Inferior parietal cortex (tissue), 1 donor: Measurements from ENCODE around the gene ADAM12.

Source experiments
- DNase-seq: peaks from one replicate; pipeline ENCODE4 v3.0.0-alpha.2; 2016; ENCODE audit errors: extremely low spot score

The ADAM12 gene

DNA sequence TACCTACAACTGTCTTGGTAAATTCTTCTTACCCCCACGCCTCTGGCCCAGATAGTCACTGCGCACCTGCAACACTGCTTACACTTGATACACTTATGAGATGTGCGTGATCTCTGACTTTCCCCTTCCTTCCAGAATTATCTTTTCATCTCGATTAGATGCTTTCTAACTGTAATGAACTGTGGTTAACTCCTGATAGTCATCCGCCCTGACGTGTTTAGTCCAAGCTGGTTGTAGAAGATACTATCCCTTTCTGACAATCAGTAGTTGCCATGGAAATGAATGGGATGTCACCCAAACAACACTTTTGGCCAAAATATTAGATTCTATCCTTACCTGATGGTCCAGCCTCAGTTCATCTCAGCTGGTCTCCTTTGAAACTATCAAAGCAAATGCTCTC is 241.5 kb downstream of the ADAM12 start:
- DNase-seq = no peak

DNA sequence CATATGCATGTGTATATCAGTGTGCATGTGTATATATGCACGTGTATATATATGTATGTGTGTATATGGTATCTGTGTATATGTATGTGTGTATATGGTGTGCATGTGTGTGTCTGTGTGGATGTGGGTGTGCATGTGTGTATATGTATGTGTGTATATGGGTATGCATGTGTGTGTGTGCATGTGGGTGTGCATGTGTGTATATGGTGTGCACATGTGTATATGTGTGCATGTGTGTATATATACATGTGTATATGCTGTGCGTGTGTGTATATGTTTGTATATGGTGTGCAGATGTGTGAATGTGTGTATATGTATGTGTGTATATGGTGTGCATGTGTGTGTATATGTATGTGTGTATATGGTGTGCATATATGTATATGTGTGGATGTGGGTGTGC is 245.2 kb downstream of the ADAM12 start:
- DNase-seq = no peak

- DNase-seq = no peak
Measured at GRCh38 chr10:126140746-126141273, 247.5 kb downstream of the ADAM12 start.

DNA sequence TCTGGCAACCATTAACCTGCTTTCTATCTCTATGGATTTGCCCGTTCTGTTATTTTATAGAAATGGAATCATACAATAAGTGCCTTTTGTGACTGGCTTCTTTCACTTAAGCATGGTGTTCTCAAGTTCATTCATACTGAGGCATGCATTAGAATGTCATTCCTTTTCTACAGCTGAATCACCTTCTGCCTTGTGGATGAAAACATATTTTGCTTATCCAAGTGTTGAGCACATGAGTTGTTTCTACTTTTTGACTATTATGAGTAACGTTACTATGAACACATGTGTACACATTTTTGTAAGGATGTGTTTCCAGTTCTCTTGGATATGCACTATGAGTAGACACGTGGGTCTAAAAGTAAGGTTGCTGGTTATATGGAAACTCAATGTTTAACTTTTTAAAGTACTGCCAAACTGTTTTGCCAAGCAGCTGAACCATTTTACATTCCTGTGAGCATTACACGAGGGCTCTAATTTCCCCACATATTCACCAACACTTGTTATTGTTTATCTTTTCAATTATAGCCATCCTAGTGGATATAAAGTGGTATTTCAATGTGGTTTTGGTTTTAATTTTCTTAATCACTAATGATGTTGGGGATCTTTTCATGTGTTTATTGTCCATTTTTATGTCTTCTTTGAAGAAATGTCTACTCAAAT is 250.6 kb downstream of the ADAM12 start:
- DNase-seq = no peak

DNA sequence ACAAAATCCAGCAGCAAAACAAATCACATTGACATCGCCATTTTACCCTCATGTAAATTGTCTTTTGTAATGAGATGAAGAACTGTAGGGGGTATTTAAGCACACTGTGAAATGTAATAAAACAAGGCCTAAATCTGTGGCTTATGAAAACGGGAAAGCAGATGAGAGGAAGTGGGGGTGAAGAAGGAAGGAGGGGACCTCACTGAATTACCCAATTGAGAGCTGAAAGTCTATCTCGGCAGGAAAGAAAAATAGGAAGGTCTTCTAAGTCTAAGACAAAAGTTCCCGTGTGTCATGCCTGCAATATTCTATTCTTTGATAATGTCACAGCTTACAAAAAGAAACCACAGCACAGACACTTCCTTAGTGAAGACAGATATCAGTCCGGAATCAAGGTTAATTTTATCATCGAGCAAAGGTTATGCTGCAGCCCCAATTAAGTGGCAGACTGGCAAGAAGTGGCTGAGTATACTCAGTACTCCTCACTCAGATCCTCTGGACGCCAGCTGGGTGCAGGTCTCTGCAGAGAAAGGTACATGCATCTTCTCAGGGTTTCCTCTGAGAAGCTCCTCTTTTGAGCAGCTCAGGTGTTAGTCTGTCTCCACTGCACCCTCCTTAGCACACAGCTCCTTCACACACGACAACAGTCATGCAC is 252.2 kb downstream of the ADAM12 start:
- no peak for DNase-seq

DNA sequence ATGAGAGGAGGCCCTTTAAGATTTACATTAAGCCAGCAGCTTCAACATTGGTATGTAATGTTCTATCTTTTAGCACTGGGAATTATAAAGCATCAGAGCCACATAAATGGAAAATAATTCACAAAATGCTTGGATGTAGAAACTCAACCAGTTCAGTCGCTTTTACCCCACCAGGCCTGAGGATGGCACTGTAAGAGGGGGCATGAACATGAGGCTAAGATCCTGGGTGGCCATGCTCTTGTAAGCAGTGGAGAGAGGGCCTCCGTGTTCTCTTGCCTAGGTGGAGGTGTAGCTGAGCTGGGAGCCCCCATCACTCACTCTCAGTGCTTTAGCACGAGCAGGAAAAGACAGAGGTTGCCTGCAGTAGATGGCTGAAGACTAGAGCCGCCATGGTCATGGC is 253.1 kb downstream of the ADAM12 start:
- DNase-seq = no peak

DNA sequence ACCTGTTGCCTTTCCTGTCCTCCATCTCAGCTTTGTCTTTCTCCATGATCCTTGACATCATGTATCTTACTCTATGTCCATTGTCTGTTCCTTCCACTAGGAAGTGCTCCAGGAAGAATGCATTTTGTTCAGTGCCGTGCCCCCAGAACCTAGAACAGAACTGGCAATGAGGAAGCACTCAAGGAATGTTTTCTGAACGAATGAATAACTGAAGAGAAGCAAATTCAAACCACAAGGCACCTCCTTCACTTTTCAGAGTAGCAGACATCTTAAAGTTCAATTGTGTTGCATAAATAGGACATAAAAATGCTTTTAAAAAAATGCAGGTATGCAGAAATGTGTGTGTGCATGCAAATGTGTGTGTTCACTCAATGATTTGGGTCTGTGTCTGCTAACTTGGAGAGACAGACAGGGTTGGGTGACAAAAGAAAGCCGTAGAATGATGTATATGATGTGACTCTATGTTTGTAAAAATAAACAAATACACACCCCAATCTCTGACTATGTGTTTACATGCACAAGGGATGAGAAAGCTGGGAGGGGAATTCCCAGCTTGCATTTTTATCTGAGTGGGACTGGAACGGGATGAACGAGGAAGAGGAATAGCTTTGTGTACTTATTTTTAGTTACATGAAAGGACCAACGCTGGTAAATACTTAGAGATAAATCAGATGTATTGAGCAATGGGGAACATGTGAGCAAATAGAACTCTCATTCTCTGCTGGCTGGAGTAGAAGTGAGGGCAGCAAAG is 254.2 kb downstream of the ADAM12 start:
- DNase-seq = no peak

- DNase-seq = no peak
Measured at GRCh38 chr10:126133082-126133620, 255.1 kb downstream of the ADAM12 start.

DNA sequence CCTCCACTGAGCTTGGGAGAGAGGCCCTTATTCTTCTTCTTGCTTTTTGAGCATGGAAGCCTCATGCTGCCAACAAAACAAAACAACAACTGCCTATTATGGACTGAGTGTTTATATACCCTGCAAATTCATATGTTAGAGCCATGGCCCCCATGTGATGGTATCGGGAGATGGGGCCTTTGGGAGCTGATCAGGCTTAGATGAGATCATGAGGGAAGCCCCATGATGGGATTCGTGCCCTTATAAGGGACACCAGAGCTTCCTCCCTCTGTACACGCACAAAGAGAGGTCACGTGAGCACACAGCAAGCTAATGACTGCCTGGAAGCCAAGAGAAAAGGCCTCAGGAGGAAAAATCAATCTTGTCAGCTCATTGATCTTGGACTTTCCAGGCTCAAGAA is 256.9 kb downstream of the ADAM12 start:
- DNase-seq = no peak

DNA sequence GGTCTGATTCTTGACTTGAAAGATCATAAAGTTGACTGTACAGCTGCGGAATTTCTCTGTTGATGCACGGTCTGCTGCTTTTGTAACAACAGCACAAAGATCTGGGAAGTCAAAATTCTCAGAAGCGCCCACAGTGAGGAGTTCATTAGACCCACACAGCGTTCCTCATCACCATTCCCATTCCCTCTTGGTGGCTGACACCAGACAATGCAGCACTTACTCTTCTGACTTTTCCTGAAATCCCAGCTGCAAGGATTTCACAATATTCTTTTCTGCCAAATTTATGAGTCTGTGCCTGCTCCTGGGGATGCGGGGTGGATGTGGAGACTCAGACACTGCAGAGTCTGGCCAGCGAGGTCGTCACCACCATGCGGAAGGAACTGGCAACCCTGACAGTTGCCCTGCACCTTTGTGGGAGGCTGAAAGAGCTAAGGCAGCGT is 258.0 kb downstream of the ADAM12 start:
- DNase-seq = no peak

DNA sequence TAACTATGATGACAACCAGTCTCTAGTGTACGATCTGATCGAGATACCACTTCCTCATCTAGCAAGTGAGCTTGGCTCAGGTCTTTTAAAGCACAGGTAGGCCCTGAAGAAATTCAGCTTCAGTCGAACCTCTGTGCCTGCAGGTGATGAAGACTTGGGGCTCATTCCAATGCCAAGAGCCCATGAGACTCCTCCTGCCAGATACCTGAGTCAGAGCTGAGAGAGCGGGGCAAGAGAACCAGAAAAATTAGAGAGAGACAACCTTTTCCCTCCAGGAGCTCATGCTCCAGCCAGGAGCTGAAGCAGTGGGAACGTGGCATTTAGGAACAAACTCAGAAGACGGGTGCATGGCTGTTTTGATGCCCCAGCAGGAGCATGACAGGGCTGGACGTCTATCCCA is 259.3 kb downstream of the ADAM12 start:
- no peak for DNase-seq

- no peak for DNase-seq
Measured at GRCh38 chr10:126128581-126128980, 259.7 kb downstream of the ADAM12 start.

DNA sequence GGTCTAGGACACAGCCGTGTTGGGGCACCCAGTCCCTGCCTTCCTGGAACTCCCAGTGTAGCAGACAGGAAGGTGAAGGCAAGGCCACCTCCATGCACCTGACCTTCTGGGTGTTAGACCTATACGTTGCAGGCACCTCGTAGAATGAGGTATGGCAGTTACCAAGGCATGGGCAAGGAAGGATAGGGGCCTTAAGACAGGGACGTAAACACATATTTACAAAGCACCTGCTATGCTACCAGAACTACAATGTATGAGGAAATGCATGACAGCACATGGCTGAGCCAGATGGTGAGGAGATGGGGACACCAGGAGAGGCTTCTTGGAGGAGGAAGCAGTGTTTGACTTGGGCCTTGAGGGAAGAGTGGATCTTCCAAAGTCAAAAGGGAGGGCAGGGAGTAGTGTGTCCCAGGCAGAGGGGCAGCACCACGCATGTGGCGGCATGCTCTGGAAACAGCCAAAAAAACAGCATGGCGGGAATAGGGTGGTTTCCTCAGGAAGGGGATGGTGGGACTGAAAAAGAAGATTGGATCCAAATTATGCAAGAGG is 260.7 kb downstream of the ADAM12 start:
- DNase-seq = no peak

DNA sequence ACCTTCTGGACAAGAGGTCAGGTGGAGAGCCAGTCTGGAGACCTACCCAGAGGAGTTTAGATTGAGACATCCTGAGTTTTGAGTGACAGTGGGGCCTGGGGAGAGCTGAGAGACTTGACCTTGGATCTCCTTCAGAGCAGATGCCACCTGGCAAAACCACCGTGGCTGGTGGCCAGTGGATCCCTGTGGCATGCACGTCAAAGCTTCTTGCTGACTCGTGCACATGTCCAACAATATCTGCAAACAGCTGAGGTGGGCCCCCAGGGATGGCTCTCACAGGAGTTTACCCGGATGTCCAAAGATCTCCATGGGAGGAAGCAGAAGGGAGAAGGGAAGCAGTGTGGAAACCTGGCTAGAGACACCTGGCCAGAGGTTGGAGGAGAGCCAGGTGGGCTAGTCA is 261.4 kb downstream of the ADAM12 start:
- no peak for DNase-seq

DNA sequence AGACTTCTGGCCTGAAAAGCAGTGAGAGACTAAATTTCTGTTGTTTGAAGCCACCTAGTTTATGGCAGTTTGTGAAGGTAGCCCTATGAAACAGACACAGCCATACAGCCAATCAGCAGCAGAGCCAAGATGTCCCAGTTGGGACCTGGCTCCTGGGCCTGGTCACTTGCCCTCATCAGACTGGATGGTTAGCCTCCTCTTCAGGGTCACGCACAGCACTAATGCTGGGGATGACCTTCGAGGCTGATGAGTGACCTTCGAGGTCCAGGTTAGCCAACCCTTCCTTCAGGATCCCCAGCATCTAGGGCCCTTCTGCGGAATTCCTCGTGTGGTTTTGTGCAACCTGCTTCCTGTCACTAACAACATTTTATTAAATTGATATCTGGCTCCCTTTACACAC is 262.3 kb downstream of the ADAM12 start:
- DNase-seq = no peak

DNA sequence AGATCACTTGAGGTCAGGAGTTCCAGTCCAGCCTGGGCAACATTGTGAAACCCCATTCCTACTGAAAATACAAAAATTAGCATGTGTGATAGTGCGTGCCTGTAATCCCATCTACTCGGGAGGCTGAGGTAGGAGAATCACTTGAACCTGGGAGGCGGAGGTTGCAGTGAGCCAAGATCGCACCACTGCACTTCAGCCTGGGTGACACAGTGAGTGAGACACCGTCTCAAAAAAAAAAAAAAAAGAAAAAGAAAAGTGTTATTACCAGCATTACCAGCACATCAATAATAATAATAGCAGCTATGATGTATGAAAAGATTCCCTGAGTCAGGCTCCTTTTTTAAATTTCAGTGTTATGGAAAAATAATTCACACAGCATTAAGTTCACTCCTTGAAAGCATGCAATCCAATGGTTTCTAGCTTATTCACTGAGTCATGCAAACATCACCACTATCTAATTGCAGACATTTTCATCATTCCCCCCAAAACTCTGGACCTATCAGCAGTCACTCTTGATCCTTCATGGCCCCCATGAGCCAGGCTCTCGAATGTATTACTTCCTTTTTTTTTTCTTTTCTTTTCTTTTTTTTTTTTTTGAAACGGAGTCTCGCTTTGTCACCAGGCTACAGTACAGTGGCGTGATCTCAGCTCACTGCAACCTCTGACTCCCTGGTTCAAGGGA is 263.5 kb downstream of the ADAM12 start:
- DNase-seq = no peak

GRCh38 chr10:126124046-126124445 is 264.2 kb downstream of the ADAM12 start:
- DNase-seq = no peak

DNA sequence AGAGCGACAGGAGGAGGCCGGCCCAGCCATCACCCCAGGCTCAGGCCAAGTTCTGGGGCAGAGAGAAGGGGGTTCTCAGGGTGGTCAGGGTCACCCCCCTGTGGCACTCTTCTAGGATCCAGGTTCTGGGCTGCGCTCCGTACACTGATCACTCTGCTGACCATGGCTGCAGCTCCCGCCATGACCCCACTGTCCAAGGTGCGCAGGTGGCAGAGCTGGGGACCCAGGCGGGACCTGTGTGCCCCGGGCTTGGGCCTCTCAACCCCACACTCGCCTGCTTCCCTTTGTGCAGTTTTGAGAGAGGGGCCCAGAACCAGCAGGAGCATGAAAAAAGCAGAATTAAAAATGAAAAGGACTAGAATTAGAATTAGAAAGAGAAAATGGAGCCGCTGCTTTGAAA is 264.8 kb downstream of the ADAM12 start:
- DNase-seq = no peak

- DNase-seq = no peak
Measured at GRCh38 chr10:126122881-126123280, 265.4 kb downstream of the ADAM12 start.

DNA sequence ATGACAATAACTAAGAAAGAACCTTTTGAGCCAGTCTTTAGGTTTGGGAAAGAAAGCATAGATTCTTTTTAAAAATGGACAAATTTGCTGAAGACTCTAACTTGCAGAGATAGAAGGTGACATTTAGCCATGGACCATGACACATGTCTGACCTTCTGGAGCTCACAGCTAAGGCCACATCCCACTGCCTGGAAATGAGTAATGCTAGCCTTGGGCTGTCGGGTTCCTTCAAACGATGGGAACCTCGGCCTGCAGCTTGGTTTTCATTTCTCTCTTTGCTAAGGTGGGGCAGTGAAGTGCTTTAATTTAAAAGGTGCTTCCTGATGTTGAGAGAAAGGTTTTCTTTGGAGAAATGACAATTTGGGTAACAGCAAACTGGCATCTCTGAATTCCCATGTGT is 268.7 kb downstream of the ADAM12 start:
- DNase-seq = no peak

DNA sequence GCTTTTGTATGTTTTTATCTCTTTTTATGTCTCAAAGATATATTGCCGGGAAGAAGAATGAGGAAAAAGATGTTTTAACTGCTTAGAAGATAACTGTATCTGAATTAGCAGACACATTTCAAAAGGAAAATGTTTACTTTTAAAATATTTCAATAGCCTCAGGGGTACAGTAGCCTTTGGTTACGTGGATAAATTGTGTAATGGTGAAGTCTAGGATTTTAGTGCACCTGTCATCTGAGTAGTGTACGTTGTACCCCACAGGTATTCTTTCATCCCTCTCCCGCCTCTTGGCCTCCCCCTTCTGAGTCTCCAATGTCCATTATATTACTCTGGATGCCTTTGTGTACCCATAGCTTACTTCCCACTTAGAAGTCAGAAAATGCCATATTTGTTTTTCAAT is 269.8 kb downstream of the ADAM12 start:
- DNase-seq = no peak

- DNase-seq = no peak
Measured at GRCh38 chr10:126117196-126117595, 271.1 kb downstream of the ADAM12 start.
